Breast epithelium (tissue), 4 donors: ENCODE results near the gene GPR32. TPM values are rescaled to one million over a fixed set of nuclear protein-coding genes. Genes with fewer than 3 reads are reported as not detected.

ENCODE experiments used
- DNase-seq, 2 donors: peaks; one replicate each; pipeline ENCODE4 v3.0.0-alpha.2; 2019; ENCODE audit warnings: low spot score in 2 of 2
- H3K27ac ChIP-seq, 2 donors: fragments of 200-600 bp; sonication (generic) in 1 of 2; one replicate each; pipeline ENCODE4 v1.5.1; 2016 to 2019; ENCODE audit warnings: mild to moderate bottlenecking in 1 of 2
- H3K27me3 ChIP-seq, 2 donors: fragments of 200-600 bp; sonication (generic) in 1 of 2; one replicate each; pipeline versions ENCODE4 v1.5.1 to v1.6.0; 2017 to 2019; ENCODE audit warnings: control low read depth in 1 of 2, mild to moderate bottlenecking in 1 of 2
- H3K36me3 ChIP-seq: fragments of 200-600 bp; one replicate; pipeline ENCODE4 v1.5.1; 2019
- H3K4me1 ChIP-seq, 2 donors: fragments of 200-600 bp; sonication (generic); one replicate each; pipeline ENCODE4 v1.5.1; 2016 to 2019; ENCODE audit warnings: control low read depth in 1 of 2
- H3K4me3 ChIP-seq, 3 donors: fragments of 200-600 bp; sonication (generic); 1 replicate in 2 of 3; 2 replicates in 1 of 3; pipeline ENCODE4 v1.5.1; 2016 to 2019; ENCODE audit warnings: mild to moderate bottlenecking in 3 of 3, moderate library complexity in 2 of 3
- H3K9me3 ChIP-seq, 2 donors: fragments of 200-600 bp; sonication (generic) in 1 of 2; one replicate each; pipeline ENCODE4 v1.5.1; 2016 to 2019; ENCODE audit warnings: control low read depth in 1 of 2
- POLR2A ChIP-seq: fragments of 450-650 bp; IDR thresholded peaks from one replicate; pipeline ENCODE4 v1.6.1; 2016; ENCODE audit warnings: antibody characterized with exemption, mild to moderate bottlenecking, moderate library complexity
- POLR2AphosphoS5 ChIP-seq, 3 donors: sonication (generic); formaldehyde crosslinking; IDR thresholded peaks; one replicate each; pipeline ENCODE4 v1.6.1; 2017; ENCODE audit warnings: antibody characterized with exemption in 3 of 3
- intact Hi-C: fragments of 100-400 bp; cut with DNase I; formaldehyde crosslinking; loops from one replicate; pipeline ENCODE4 v1.15.1; 2023; ENCODE audit warnings: low total_unique reads
- total RNA-seq, 3 donors: library from RNA; depleted of rRNA; stranded (reverse); fragments of >200 nt; gene quantifications; one replicate each; pipeline ENCODE4 v1.1.0, GENCODE V29; 2016
- TF ChIP-seq, protein P1 (sequence below), 3 donors: fragments of 450-650 bp; IDR thresholded peaks; one replicate each; pipeline ENCODE4 v1.5.1; 2016 to 2017; ENCODE audit warnings: antibody characterized with exemption in 3 of 3, mild to moderate bottlenecking in 3 of 3, moderate library complexity in 3 of 3

The GPR32 gene
- total RNA-seq, 3 donors from 2014 or later = not detected

DNA sequence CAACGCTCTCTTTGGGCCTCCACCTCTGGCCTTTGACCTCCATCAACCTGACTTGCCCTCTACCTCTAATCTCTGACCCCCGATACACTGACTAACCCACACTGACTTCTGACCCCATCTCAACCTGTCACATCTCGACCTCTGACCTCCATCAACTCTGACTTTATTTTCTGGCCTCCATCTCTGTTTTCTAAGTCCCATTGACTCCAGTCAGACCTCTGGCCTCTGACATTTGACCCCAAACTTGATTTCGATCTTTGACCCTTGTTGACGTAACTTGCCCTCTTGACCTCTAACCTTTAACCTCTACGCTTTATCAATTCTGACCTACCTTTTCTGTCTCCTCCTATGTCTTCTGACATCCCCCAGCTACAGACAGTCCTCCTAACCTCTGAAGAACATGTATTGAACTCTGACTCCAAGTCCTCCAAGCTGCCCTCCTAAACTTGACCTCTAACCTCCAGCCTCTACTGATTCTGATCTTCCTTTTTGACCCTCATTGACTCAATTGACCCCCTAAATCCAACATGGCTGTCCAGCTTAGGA lies 20.7 kb downstream of the GPR32 start:
- Histone ChIP-seq H3K4me1 (no peaks in the 10 kb centered on the region), H3K27ac (no peak overlapping the region), H3K9me3 (no peaks in the 10 kb centered on the region), H3K36me3 (no peaks in the 10 kb centered on the region), H3K27me3 (peaks cover 0 to 6% of the 10 kb centered on the region in 2 donors), H3K4me3 (no peak overlapping the region)
- DNase-seq = no peak
- intact Hi-C loops = no loop called here
- TF ChIP-seq, protein P1, sequence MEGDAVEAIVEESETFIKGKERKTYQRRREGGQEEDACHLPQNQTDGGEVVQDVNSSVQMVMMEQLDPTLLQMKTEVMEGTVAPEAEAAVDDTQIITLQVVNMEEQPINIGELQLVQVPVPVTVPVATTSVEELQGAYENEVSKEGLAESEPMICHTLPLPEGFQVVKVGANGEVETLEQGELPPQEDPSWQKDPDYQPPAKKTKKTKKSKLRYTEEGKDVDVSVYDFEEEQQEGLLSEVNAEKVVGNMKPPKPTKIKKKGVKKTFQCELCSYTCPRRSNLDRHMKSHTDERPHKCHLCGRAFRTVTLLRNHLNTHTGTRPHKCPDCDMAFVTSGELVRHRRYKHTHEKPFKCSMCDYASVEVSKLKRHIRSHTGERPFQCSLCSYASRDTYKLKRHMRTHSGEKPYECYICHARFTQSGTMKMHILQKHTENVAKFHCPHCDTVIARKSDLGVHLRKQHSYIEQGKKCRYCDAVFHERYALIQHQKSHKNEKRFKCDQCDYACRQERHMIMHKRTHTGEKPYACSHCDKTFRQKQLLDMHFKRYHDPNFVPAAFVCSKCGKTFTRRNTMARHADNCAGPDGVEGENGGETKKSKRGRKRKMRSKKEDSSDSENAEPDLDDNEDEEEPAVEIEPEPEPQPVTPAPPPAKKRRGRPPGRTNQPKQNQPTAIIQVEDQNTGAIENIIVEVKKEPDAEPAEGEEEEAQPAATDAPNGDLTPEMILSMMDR (IDR thresholded peaks at IDR 0.05) = no peak
- no peak for TF ChIP-seq POLR2A
- no peak for TF ChIP-seq POLR2AphosphoS5 (IDR thresholded peaks at IDR 0.05)

- Histone ChIP-seq H3K4me1 (no peaks in the 10 kb centered on the region), H3K4me3 (no peak overlapping the region), H3K36me3 (no peaks in the 10 kb centered on the region), H3K27me3 (peaks cover 0 to 6% of the 10 kb centered on the region in 2 donors), H3K9me3 (no peaks in the 10 kb centered on the region), H3K27ac (no peak overlapping the region)
- DNase-seq = no peak
- TF ChIP-seq POLR2A (no peak), POLR2AphosphoS5 (IDR thresholded peaks at IDR 0.05) (no peak)
- TF ChIP-seq, protein P1 (IDR thresholded peaks at IDR 0.05) = no peak
- intact Hi-C loops = no loop called here
These were observed 21.5 kb downstream of the GPR32 start for GRCh38 chr19:50791594-50792271.

- H3K9me3 ChIP-seq = no peaks in the 10 kb centered on the region
- no peak overlapping the region for H3K4me3 ChIP-seq
- H3K27ac ChIP-seq = no peak overlapping the region
- no peaks in the 10 kb centered on the region for H3K4me1 ChIP-seq
- no peak for TF ChIP-seq POLR2AphosphoS5 (IDR thresholded peaks at IDR 0.05)
- no peak for TF ChIP-seq POLR2A
- TF ChIP-seq, protein P1 (IDR thresholded peaks at IDR 0.05) = no peak
- DNase-seq = no peak
- H3K27me3 ChIP-seq = peaks cover 0 to 6% of the 10 kb centered on the region in 2 donors
- no peaks in the 10 kb centered on the region for H3K36me3 ChIP-seq
- intact Hi-C loops = no loop called here
These were observed 22.3 kb downstream of the GPR32 start for GRCh38 chr19:50792272-50793250.

GRCh38 chr19:50793558-50794065 lies 23.3 kb downstream of the GPR32 start:
- no peak for DNase-seq
- no peaks in the 10 kb centered on the region for H3K4me1 ChIP-seq
- intact Hi-C loops = no loop called here
- H3K27me3 ChIP-seq = peaks cover 0 to 6% of the 10 kb centered on the region in 2 donors
- no peaks in the 10 kb centered on the region for H3K36me3 ChIP-seq
- TF ChIP-seq POLR2A = no peak
- TF ChIP-seq, protein P1 (IDR thresholded peaks at IDR 0.05) = no peak
- TF ChIP-seq POLR2AphosphoS5 (IDR thresholded peaks at IDR 0.05) = no peak
- H3K27ac ChIP-seq = no peak overlapping the region
- no peak overlapping the region for H3K4me3 ChIP-seq
- no peaks in the 10 kb centered on the region for H3K9me3 ChIP-seq
